GM21526 (cell line): Measurements from ENCODE around the gene ABCD1.
"Not testable (repeated sequence)": the region's sequence is repeated elsewhere in the genome, so short reads cannot be mapped to it uniquely, and the experiment has no call there.

ENCODE experiments used
- ATAC-seq: cut with Tn5 transposase; IDR thresholded peaks from one replicate; pipeline ENCODE4 v1.9.1; 2021; ENCODE audit warnings: moderate library complexity; ENCODE audit not compliant: unreplicated experiment, low FRiP score

ABCD1 gene

DNA sequence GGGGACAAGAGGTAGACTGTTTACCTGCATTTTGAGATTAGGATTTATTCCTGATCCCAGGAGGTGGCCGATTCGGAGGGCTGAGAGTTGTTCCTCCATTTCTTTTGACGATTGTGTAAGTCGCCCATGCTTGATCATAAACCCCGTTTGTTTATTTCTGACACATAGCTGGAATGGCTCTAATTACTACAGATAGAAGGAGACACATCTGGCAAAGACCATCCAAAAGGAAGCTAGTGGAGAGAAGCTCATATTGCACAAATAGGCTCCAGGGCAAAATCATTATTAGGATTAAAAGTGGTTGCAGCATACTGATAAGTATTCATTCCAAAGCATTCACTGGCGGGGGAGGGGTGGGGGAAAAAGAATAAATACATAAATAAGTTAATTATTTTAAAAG lies 22.3 kb downstream of the ABCD1 start:
- ATAC-seq, result not testable (repeated sequence)

DNA sequence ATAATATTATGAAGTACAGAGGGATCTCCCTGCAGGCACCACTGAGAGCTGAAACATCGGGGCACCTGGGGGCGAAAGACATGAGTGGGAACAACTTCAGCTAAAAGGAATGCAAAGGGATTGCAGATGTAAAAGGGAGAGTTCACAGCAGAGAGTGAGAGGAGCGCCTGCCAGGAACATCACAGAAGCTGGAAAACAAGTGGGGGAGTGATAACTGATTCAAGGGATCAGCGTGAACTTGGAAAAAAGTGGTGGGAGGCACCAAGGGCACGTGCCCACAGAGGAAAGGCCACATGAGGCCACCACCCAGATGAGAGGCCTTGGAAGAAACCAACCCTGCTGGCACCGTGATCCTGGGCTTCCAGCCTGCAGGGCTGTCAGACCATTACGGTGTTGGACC lies 24.4 kb downstream of the ABCD1 start:
- not testable (repeated sequence) for ATAC-seq

DNA sequence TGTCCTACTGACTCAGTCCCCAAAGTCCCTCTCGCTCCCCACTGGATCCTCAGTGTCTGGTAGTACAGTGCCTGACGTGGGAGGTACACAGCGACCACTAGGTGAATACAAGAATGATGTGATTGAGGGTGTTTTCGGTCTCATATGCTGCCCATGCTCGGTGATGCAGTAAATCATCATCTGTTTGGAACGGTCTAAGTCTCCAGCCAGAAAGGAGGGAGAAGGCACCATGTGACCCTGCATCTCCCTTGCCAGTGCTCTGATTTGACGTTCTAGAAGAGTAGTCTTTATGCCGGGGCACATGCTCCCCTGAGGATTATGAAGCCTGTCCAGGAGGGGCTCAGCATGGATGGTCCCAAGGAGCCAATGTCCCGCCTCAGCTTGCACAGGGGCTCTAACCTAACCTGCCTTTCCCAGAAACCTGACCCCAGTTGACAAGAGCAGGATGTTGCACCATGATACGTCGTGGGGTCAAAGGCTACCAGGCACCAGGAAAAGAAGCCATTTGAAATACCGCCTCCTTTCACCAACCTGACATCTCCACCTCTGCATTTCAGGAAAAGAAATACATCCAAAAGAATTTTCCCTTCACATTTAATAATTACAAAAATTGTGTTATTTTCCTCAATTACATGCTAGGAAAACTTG lies 25.6 kb downstream of the ABCD1 start:
- no peak for ATAC-seq

DNA sequence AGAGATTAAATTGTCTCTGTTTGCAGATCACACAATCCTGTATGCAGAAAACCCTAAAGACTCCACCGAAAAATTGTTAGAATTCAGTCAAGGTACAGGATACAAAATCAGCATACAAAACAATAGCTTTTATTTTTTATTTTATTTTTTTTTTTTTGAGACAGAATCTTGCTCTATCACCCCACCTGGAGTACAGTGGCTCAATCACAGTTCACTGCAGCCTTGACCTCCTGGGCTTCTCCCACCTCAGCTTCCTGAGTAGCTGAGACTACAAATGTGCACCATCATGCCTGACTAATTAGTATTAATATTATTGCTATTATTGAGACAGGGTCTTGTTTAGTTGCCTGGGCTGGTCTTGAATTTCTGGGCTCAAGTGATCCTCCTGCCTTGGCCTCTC lies 30.5 kb downstream of the ABCD1 start:
- ATAC-seq, result no peak

DNA sequence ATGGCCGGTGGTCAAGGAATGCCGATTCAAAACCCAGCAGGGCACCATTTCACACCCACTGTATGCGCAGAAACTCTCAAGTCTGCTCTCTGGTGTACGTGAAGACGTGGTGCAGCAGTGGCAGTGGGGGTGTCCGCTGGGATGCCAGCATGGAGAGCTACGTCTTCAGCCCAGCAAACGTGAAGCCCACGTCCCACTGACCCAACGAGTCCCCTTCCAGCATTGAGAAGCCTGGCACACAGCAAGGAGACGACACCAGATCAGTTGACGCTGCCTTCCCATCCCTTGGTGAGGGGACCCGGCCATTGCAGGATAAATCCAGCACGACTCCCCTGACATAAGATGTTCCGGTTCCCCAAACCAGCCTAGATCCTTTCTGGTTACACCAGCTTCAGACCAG lies 37.2 kb downstream of the ABCD1 start:
- ATAC-seq, result no peak

DNA sequence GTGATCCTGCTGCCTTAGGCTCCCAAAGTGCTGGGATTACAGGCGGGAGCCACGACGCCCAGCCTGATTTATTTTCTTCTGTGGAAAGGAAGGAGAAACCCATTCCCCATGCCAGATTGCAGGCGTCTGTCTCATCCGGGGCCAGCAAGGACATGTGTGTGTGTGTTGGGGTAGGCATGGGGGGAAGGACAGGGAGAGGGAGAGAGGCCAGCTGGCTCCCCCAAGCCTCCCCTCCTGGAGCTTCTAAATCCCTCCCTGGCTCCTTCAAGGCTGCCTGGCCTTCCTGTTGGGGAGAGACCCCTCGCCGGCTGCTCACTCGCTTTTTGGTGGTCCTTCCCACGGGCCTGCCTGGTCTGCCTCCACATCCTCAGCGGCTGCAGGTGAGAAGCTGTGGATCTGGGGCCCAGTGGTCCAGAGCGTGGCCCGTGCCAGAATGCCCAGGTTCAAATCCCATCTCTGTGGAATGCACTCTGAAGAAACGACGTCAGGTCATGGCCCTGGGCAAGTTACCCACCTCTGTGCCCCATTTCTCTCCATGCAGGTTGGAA lies 38.0 kb downstream of the ABCD1 start:
- no peak for ATAC-seq

DNA sequence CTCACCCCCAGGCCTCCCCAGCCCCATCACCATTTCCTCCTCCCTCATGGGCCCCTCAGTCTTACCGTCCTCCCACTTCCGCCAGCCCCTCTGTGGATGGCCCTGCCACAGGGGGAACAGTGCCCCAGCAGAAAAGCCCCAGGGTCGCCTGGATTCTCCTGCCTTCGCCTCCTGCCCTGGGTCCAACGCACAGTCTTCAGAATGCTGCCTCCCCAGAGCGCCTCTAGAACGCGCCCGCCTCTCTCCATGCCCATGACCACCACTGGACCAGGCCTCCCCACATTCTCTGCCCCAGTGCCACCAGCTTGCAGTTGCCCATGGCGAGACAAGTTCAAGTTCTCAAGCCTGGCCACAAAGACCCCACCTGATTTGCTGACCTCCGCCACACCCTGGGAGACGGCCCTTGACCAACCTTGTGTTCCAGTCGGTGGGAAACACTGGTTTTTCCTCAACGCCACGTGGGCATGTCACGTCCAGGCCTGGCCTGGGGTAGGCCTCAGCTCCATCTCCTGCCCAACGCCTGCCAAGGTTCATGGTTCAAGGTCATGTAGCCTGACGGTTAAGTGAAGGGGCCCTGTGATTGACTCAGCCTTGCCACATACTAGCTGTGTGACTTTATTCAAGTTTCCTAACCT lies 38.8 kb downstream of the ABCD1 start:
- no peak for ATAC-seq

DNA sequence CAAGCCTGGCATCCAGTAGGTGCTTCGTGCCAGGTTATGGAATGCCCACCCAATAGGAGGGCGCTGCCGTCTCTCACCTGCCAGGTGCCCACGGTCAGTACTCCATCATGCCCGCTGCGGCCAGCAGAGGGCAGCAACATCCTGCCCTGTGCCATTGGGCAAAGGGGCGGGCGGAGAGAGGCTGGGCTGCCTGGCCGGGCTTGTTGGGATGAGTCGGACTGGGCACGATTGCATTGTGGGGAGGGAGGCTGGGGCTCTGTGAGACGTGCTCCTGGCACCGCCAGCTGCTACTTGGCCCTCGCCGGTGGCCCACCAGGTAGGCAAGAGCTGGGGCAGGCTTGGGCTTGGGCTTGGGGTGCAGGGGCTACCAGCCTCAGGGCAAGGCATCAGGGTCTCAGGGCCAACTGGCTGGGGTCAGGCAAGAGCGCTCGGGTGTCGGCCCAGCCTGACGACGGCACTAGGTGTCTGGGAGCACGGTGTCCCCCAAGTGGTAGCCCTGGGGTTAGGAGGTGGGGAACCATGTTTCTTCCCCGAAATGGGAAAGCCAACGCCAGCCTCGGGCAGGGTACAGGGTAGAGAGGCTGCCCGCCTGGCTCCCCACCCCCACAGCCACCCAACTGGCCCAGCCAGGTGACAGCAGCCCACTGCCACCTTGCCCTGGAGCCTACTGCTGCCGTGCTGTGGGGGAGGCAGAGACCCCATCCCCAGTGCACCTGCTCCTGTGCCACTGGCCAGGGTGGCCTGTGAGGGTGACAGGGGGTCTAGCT lies 39.5 kb downstream of the ABCD1 start, which contains the start of gene PLXNB3:
Gene PLXNB3, plus strand, starts transcription at position 261 of the 767 bp plus-strand sequence. CDS start 1,287 bp downstream, outside the sequence.
- ATAC-seq, result no peak

DNA sequence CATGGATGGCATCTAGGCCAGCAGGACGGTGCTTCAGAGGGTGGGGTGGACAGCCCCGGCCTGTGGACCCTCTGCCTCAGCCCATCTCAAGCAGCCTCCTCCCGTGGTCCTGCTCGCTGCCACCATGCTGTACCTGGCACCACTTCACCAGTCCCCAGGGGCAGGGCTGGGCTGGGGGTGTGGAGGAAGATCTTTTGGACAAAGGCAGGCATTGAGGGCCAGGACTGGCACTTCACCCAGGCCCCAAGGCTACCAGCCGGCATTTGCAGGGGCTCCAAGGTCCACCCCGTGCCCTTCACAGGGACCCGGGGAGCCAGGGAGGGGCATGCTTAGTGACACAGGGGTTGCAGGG lies 40.1 kb downstream of the ABCD1 start:
- no peak for ATAC-seq

DNA sequence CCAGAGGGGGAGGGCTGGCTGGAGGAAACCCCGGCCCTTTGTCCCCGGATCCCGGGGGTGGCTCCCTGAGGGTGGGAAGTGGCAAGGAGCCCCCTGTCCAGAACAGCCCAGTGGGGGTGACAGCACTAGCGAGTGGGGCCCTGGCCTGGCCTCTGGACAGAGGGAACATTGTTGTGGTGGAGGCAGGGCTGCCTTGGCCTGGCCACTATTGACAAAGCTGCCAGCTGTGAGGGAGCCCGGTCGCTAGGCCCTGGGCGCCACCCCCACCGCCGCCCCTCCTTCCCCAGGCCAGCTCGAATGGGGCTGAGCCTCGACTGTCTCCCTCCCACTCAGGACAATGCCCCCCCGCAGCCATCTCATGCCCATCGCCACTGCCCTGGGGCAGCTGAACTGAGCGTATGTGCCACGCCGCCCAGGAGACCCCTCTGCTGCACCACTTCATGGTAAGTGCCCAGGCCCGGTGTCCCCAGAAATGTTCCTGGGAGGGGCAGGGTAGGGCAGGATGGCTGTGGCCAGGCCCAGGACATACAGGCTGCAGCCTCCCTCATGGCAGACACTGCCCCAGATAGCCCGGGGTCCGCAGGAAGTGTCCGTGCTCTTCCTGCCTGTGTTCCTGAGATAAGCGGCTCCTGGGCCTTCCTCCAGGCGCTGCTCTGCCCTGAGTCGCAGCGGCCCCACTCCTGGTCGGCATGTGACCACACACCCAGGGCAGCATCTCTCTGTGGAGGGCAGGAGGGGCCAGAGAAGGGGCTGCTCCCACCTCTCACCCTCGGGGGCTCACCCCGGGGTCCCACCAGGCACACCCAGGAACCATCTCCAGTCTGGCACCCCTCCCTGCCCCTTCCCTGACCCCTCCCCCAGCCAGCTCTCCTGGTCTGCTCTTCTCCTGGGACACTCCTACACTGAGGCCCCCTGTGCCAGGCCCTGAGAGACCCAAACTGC lies 40.8 kb downstream of the ABCD1 start:
- ATAC-seq, result no peak

DNA sequence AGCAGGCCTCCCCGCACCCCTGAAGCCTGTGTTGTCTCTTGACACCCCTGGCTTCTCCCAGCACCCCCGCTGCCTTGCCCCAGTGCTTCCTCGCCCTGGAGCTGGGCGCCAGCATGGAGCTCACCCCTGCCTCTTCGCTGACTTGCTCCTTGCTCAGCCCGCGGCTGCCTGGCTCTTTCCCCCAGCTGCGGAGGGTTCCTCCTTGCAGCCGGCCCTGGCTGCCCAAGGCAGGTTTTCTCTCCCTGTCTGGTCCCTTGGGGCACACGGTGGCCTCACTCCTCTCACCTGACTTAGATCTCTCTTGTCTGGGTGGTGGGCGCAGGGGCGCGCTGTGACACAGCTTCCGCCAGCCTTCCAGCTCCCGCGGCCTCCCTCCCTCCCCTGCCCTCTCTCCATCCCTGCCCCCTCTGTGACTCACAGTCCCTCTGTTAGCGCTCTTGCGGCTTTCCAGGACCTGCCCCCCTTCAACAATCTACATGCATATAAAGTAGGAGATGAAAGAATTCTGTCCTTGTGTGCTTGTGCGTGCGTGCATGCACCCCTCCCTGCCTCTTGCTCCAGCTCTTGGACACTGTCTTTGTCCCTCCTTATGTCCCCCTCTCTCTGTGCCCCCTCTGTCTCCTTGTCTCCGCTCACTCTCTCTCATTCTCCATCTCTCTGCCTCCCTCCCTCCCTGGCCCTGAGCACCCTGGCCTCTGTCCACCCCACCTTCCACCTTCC lies 41.6 kb downstream of the ABCD1 start:
- no peak for ATAC-seq

DNA sequence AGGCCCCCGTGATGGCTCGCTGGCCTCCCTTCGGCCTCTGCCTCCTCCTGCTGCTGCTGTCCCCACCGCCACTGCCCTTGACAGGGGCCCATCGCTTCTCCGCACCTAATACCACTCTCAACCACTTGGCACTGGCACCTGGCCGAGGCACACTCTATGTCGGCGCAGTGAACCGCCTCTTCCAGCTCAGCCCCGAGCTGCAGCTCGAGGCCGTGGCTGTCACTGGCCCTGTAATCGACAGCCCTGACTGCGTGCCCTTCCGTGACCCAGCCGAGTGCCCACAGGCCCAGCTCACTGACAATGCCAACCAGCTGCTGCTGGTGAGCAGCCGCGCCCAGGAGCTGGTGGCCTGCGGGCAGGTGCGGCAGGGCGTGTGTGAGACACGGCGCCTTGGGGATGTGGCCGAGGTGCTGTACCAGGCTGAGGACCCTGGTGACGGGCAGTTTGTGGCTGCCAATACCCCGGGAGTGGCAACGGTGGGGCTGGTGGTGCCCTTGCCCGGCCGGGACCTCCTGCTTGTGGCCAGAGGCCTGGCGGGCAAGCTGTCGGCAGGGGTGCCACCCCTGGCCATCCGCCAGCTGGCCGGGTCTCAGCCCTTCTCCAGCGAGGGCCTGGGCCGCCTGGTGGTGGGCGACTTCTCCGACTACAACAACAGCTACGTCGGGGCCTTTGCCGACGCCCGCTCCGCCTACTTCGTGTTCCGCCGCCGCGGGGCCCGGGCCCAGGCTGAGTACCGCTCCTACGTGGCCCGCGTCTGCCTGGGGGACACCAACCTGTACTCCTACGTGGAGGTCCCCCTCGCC lies 42.4 kb downstream of the ABCD1 start:
- ATAC-seq, result no peak

DNA sequence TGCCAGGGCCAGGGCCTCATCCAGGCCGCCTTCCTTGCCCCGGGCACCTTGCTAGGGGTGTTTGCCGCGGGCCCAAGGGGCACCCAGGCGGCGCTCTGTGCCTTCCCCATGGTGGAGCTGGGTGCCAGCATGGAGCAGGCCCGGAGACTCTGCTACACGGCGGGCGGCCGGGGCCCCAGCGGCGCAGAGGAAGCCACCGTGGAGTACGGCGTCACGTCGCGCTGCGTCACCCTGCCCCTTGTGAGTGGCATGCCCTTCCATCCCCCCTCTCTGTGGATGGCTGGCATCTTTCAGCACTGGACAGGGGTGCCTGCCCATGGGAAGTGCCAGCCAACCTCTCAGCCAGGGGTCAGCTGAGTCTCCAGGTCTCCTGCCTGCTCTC lies 43.0 kb downstream of the ABCD1 start:
- ATAC-seq, result no peak

DNA sequence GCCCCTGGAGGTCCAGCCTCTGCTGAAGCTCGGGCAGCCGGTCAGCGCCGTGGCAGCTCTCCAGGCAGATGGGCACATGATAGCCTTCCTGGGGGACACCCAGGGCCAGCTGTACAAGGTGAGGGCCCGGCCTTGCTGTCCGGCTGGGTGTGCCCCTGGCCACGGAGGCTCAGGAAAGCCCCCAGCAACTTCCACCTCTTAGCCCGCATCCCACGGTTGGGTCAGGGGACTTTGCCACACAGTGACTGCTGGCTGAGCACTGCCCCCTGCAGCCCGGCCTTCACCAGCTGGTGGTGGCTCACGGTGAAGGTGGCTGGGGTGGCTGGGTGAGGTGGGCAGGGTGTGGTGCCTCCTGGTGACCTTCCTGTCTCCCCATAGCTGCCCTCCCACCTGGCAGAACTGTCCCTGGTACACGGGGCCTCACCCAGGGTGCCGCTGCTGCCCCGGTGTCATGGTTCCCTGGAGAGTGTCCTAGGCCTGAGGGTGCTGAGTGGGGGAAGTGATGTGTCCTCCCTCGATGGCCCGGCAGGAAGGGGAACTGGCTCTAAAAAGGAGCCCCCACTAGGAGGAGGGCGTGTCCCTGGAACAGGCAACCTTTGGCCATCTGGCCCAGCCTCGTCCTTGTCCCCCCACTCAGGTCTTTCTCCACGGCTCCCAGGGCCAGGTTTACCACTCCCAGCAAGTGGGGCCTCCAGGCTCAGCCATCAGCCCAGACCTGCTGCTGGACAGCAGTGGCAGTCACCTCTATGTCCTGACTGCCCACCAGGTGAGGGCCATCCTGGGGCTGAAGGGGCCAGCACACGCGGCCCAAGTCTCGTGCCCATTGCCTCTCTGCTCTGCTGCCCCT lies 43.9 kb downstream of the ABCD1 start:
- no peak for ATAC-seq

DNA sequence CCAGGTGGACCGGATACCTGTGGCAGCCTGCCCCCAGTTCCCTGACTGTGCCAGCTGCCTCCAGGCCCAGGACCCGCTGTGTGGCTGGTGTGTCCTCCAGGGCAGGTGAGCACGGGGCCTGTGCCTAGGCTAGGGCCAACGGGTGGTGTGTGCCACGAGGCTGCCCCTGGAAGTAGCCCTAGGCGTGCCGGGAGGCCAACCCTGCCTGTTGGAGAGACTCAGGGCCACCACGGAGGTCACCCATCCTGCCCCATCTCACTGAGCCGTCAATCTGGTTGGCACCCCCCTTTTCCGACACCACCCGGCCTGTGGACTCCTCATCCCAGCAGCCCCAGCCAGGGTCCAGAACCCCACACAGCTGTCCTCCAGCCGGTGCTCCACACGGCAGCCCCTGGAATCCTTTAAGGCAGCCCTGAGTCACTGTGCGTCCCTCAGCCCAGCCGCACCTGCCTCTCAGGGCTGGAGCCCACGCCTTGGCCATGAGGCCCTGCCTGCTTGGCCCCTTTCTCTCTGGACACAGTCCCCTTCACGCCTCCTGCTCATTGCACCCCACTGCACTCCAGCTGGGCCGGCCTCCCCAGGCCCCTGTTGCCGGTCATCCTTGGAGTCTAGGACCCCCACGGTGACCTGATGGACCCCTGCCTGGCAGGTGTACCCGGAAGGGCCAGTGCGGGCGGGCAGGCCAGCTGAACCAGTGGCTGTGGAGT lies 44.7 kb downstream of the ABCD1 start:
- no peak for ATAC-seq

DNA sequence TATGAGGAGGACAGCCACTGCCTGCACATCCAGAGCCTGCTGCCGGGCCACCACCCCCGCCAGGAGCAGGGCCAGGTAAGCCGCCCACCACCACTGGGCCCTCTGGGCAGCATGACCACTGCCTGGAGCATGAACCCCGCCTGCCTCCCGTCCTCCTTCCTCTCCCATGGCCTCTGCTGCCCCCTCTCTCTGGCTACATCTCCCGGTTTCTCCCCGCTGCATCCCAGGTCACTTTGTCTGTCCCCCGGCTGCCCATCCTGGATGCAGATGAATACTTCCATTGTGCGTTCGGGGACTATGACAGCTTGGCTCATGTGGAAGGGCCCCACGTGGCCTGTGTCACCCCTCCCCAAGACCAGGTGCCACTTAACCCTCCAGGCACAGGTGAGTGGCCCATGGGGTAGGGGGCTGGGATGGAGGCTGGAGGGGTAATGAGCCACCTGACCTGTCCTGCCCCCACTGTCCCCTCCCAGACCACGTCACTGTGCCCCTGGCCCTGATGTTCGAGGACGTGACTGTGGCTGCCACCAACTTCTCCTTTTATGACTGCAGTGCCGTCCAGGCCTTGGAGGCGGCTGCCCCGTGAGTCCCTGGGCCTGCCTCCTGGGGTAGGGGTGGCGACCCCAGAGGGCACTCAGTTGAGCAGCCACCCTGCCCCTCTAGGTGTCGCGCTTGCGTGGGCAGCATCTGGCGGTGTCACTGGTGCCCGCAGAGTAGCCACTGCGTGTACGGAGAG lies 45.4 kb downstream of the ABCD1 start:
- ATAC-seq, result no peak
